ENCODE measurements around the gene ZNF724. TPM values are rescaled to one million over a fixed set of nuclear protein-coding genes. Genes with fewer than 3 reads are reported as not detected.

The ZNF724 gene
- total RNA-seq, 1 donor from 2014 or later: 7.6 TPM

DNA sequence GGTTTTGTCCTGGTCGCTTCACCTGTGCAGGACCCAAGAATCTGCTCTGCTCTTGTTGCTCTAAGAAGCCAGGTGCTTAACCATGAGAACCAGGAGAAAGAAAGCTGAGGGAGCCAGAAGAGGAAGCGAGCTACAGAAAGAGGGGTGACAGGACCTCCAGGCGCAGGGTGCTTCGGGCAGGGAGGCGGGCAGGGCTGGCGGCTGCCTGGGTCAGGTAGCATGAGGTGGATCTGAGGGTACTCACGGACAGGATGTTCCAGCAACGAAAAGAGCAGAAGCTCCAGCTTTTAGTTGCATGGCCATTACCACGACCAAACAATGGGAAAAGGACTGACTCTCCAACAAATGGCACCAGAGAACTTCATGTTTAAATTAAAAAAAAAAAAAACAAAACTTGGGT is 59.9 kb downstream of the ZNF724 start:
- Histone ChIP-seq H3K27me3 (ENCODE audit: control insufficient read depth, insufficient read depth, low read length) (no peaks in the 10 kb centered on the region), H3K4me3 (ENCODE audit: low read depth, low read length) (no peak overlapping the region), H3K36me3 (ENCODE audit: control insufficient read depth, insufficient read depth, low read length) (no peaks in the 10 kb centered on the region)
- TF ChIP-seq, protein P1, sequence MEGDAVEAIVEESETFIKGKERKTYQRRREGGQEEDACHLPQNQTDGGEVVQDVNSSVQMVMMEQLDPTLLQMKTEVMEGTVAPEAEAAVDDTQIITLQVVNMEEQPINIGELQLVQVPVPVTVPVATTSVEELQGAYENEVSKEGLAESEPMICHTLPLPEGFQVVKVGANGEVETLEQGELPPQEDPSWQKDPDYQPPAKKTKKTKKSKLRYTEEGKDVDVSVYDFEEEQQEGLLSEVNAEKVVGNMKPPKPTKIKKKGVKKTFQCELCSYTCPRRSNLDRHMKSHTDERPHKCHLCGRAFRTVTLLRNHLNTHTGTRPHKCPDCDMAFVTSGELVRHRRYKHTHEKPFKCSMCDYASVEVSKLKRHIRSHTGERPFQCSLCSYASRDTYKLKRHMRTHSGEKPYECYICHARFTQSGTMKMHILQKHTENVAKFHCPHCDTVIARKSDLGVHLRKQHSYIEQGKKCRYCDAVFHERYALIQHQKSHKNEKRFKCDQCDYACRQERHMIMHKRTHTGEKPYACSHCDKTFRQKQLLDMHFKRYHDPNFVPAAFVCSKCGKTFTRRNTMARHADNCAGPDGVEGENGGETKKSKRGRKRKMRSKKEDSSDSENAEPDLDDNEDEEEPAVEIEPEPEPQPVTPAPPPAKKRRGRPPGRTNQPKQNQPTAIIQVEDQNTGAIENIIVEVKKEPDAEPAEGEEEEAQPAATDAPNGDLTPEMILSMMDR (IDR thresholded peaks at IDR 0.05; ENCODE audit: insufficient read depth, low read length, poor library complexity, severe bottlenecking): no peak
- DNase-seq (ENCODE audit: low read depth): no peak

DNA sequence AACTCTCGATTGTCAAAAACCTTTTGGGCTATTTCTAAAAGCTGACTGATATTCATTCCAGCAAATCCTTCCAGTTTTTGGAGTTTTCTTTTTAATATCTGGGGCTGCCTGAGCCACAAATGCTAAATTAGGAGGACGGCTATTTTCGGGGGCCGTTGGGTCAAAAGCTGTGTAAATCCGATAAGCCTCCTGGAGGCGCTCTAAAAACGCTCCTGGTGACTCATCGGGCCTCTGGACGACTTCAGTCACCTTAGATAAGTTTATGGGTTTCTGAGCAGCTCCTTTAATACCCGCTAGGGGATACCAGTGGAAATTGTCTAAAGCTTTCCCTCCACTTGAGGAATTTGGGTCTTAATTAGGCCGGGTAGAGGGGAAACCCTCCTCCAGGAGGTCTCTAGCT is 66.9 kb downstream of the ZNF724 start:
- Histone ChIP-seq H3K27me3 (ENCODE audit: control insufficient read depth, insufficient read depth, low read length) (no peaks in the 10 kb centered on the region), H3K4me3 (ENCODE audit: low read depth, low read length) (no peak overlapping the region), H3K36me3 (ENCODE audit: control insufficient read depth, insufficient read depth, low read length) (no peaks in the 10 kb centered on the region)
- no peak for DNase-seq (ENCODE audit: low read depth)
- TF ChIP-seq, protein P1 (IDR thresholded peaks at IDR 0.05; ENCODE audit: insufficient read depth, low read length, poor library complexity, severe bottlenecking): no peak

Other genes with a start within 250 kb of the ZNF724 start
- gene ZNF728, start 247.2 kb downstream of the ZNF724 start, total RNA-seq: 0.89 TPM in 1 of 2 replicates, not detected in the other
- gene ZNF730, start 133.4 kb downstream of the ZNF724 start, total RNA-seq: 1.8 and 3.6 TPM in 2 replicates
- gene ZNF91, start 145.1 kb upstream of the ZNF724 start, total RNA-seq: 38.5 TPM in 2 replicates